ENCODE results near the gene S100A3.
"Not testable (repeated sequence)": the region's sequence is repeated elsewhere in the genome, so short reads cannot be mapped to it uniquely, and the experiment has no call there.

S100A3 gene

DNA sequence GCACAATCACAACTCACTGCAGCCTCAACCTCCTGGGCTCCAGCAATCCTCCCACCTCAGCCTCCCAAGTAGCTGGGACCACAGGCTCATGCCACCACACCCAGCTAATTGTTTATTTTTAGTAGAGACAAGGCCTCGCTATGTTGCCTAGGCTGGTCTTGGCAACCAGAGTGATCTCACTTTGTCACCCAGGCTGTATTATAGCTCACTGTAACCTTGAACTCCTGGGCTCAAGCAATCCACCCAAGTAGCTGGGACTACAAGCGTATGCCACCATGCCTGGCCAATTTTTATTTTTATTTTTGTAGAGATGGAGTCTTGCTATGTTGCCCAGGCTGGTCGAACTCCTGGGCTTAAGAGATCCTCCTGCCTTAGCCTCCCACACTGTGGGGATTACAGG, 13.0 kb upstream of the S100A3 start:
- not testable (repeated sequence) for H3K9me3 ChIP-seq (ENCODE audit: control insufficient read depth, low read length); H3K27me3 ChIP-seq (replicated peaks; ENCODE audit: control insufficient read depth, insufficient read depth, low read length, poor library complexity, severe bottlenecking); DNase-seq; H3K4me3 ChIP-seq (ENCODE audit: insufficient read depth, low read depth, low read length, poor library complexity, severe bottlenecking); H3K36me3 ChIP-seq (ENCODE audit: control insufficient read depth, insufficient read depth, low read length); H3K27ac ChIP-seq (ENCODE audit: insufficient read depth, low read length, poor library complexity, severe bottlenecking)
- H3K4me1 ChIP-seq (ENCODE audit: control insufficient read depth, insufficient read depth, low read length, poor library complexity, severe bottlenecking), result peaks cover 17% of the 10 kb centered on the region

- peaks cover 12% of the 10 kb centered on the region for H3K4me1 ChIP-seq (ENCODE audit: control insufficient read depth, insufficient read depth, low read length, poor library complexity, severe bottlenecking)
- H3K27ac ChIP-seq (ENCODE audit: insufficient read depth, low read length, poor library complexity, severe bottlenecking), result no peak overlapping the region
- no peak overlapping the region for H3K4me3 ChIP-seq (ENCODE audit: insufficient read depth, low read depth, low read length, poor library complexity, severe bottlenecking)
- no peaks in the 10 kb centered on the region for H3K9me3 ChIP-seq (ENCODE audit: control insufficient read depth, low read length)
- H3K27me3 ChIP-seq (replicated peaks; ENCODE audit: control insufficient read depth, insufficient read depth, low read length, poor library complexity, severe bottlenecking), result no peaks in the 10 kb centered on the region
- no peaks in the 10 kb centered on the region for H3K36me3 ChIP-seq (ENCODE audit: control insufficient read depth, insufficient read depth, low read length)
- DNase-seq, result no peak
Measured at GRCh38 chr1:153561466-153561985, 12.5 kb upstream of the S100A3 start.

DNA sequence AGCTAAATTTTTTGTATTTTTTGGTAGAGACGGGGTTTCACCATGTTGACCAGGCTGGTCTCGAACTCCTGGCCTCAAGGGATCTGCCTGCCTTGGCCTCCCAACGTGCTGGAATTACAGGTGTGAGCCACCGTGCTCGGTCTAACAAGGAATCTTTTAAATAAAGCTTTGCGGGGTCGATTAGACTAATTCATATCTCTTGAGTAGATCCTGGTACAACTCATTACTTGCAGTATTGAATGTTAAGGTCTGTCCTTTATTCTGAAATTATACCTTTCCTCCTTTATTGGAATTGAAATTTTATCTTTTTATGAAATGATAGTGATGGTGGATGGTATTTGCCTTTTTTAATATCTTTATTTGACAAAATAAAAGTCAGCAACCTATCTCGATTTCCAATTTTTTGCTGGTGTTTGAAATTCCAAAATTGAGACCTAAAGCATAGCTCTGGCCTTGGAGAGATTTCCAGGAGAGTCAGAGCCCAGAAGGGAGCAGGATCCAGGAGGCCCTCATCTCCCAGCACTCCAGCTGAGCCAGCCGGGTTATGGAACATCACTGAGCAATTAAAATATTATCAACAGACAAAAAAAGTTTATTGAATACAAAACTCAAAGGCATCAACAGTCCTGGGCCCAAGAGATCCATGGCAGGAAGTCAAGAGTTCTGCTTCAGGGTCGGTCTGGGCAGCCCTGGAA, 11.9 kb upstream of the S100A3 start:
- no peak for DNase-seq
- H3K4me3 ChIP-seq (ENCODE audit: insufficient read depth, low read depth, low read length, poor library complexity, severe bottlenecking), result no peak overlapping the region
- H3K27ac ChIP-seq (ENCODE audit: insufficient read depth, low read length, poor library complexity, severe bottlenecking), result no peak overlapping the region
- peaks cover 7% of the 10 kb centered on the region for H3K4me1 ChIP-seq (ENCODE audit: control insufficient read depth, insufficient read depth, low read length, poor library complexity, severe bottlenecking)
- H3K9me3 ChIP-seq (ENCODE audit: control insufficient read depth, low read length), result no peaks in the 10 kb centered on the region
- no peaks in the 10 kb centered on the region for H3K27me3 ChIP-seq (replicated peaks; ENCODE audit: control insufficient read depth, insufficient read depth, low read length, poor library complexity, severe bottlenecking)
- no peaks in the 10 kb centered on the region for H3K36me3 ChIP-seq (ENCODE audit: control insufficient read depth, insufficient read depth, low read length)

DNA sequence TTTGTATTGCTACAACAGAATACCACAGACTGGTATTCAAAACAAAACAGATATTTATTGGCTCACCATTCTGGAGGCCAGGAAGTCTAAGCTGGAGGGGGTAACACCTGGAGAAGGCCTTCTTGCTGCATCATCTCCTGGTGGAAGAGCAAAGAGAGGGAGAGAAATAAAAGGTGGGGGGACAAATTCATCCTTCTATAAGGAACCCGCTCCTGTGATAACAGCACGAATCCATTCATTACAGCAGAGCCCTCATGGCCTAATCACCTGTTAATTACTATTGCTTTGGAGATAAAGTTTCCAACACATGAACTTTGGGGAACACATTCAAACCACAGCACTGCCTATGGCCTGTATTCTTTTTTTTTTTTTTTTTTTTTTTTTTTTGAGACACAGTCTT, 11.2 kb upstream of the S100A3 start:
- H3K9me3 ChIP-seq (ENCODE audit: control insufficient read depth, low read length), result no peaks in the 10 kb centered on the region
- no peaks in the 10 kb centered on the region for H3K4me1 ChIP-seq (ENCODE audit: control insufficient read depth, insufficient read depth, low read length, poor library complexity, severe bottlenecking)
- H3K4me3 ChIP-seq (ENCODE audit: insufficient read depth, low read depth, low read length, poor library complexity, severe bottlenecking), result no peak overlapping the region
- H3K27ac ChIP-seq (ENCODE audit: insufficient read depth, low read length, poor library complexity, severe bottlenecking), result no peak overlapping the region
- H3K36me3 ChIP-seq (ENCODE audit: control insufficient read depth, insufficient read depth, low read length), result no peaks in the 10 kb centered on the region
- H3K27me3 ChIP-seq (replicated peaks; ENCODE audit: control insufficient read depth, insufficient read depth, low read length, poor library complexity, severe bottlenecking), result no peaks in the 10 kb centered on the region
- DNase-seq, result no peak

GRCh38 chr1:153557877-153558276, 8.8 kb upstream of the S100A3 start:
- no peaks in the 10 kb centered on the region for H3K9me3 ChIP-seq (ENCODE audit: control insufficient read depth, low read length)
- no peak for DNase-seq
- H3K27ac ChIP-seq (ENCODE audit: insufficient read depth, low read length, poor library complexity, severe bottlenecking), result no peak overlapping the region
- no peaks in the 10 kb centered on the region for H3K36me3 ChIP-seq (ENCODE audit: control insufficient read depth, insufficient read depth, low read length)
- H3K27me3 ChIP-seq (replicated peaks; ENCODE audit: control insufficient read depth, insufficient read depth, low read length, poor library complexity, severe bottlenecking), result no peaks in the 10 kb centered on the region
- H3K4me3 ChIP-seq (ENCODE audit: insufficient read depth, low read depth, low read length, poor library complexity, severe bottlenecking), result no peak overlapping the region
- H3K4me1 ChIP-seq (ENCODE audit: control insufficient read depth, insufficient read depth, low read length, poor library complexity, severe bottlenecking), result no peaks in the 10 kb centered on the region

- no peak for DNase-seq
- H3K36me3 ChIP-seq (ENCODE audit: control insufficient read depth, insufficient read depth, low read length), result no peaks in the 10 kb centered on the region
Measured at GRCh38 chr1:153556348-153556747, 7.3 kb upstream of the S100A3 start.

GRCh38 chr1:153553830-153554541, 4.9 kb upstream of the S100A3 start:
- H3K9me3 ChIP-seq (ENCODE audit: control insufficient read depth, low read length), result no peaks in the 10 kb centered on the region
- no peaks in the 10 kb centered on the region for H3K27me3 ChIP-seq (replicated peaks; ENCODE audit: control insufficient read depth, insufficient read depth, low read length, poor library complexity, severe bottlenecking)
- H3K27ac ChIP-seq (ENCODE audit: insufficient read depth, low read length, poor library complexity, severe bottlenecking), result no peak overlapping the region
- DNase-seq, result no peak
- no peak overlapping the region for H3K4me3 ChIP-seq (ENCODE audit: insufficient read depth, low read depth, low read length, poor library complexity, severe bottlenecking)
- H3K36me3 ChIP-seq (ENCODE audit: control insufficient read depth, insufficient read depth, low read length), result no peaks in the 10 kb centered on the region
- no peaks in the 10 kb centered on the region for H3K4me1 ChIP-seq (ENCODE audit: control insufficient read depth, insufficient read depth, low read length, poor library complexity, severe bottlenecking)

More at GRCh38 chr1:153556348-153556747, 7.3 kb upstream of the S100A3 start:
- Histone ChIP-seq H3K9me3 (ENCODE audit: control insufficient read depth, low read length) (no peaks in the 10 kb centered on the region), H3K27ac (ENCODE audit: insufficient read depth, low read length, poor library complexity, severe bottlenecking) (no peak overlapping the region), H3K27me3 (replicated peaks; ENCODE audit: control insufficient read depth, insufficient read depth, low read length, poor library complexity, severe bottlenecking) (no peaks in the 10 kb centered on the region), H3K4me1 (ENCODE audit: control insufficient read depth, insufficient read depth, low read length, poor library complexity, severe bottlenecking) (no peaks in the 10 kb centered on the region), H3K4me3 (ENCODE audit: insufficient read depth, low read depth, low read length, poor library complexity, severe bottlenecking) (no peak overlapping the region)

GRCh38 chr1:153553096-153553495, 4.0 kb upstream of the S100A3 start:
- no peak overlapping the region for H3K4me3 ChIP-seq (ENCODE audit: insufficient read depth, low read depth, low read length, poor library complexity, severe bottlenecking)
- no peak overlapping the region for H3K27ac ChIP-seq (ENCODE audit: insufficient read depth, low read length, poor library complexity, severe bottlenecking)
- H3K4me1 ChIP-seq (ENCODE audit: control insufficient read depth, insufficient read depth, low read length, poor library complexity, severe bottlenecking), result no peaks in the 10 kb centered on the region
- DNase-seq, result no peak
- no peaks in the 10 kb centered on the region for H3K9me3 ChIP-seq (ENCODE audit: control insufficient read depth, low read length)
- no peaks in the 10 kb centered on the region for H3K27me3 ChIP-seq (replicated peaks; ENCODE audit: control insufficient read depth, insufficient read depth, low read length, poor library complexity, severe bottlenecking)
- no peaks in the 10 kb centered on the region for H3K36me3 ChIP-seq (ENCODE audit: control insufficient read depth, insufficient read depth, low read length)

GRCh38 chr1:153552335-153552734, 3.3 kb upstream of the S100A3 start:
- Histone ChIP-seq H3K9me3 (ENCODE audit: control insufficient read depth, low read length) (no peaks in the 10 kb centered on the region), H3K27me3 (replicated peaks; ENCODE audit: control insufficient read depth, insufficient read depth, low read length, poor library complexity, severe bottlenecking) (no peaks in the 10 kb centered on the region), H3K4me1 (ENCODE audit: control insufficient read depth, insufficient read depth, low read length, poor library complexity, severe bottlenecking) (no peaks in the 10 kb centered on the region), H3K27ac (ENCODE audit: insufficient read depth, low read length, poor library complexity, severe bottlenecking) (no peak overlapping the region), H3K36me3 (ENCODE audit: control insufficient read depth, insufficient read depth, low read length) (no peaks in the 10 kb centered on the region), H3K4me3 (ENCODE audit: insufficient read depth, low read depth, low read length, poor library complexity, severe bottlenecking) (no peak overlapping the region)
- DNase-seq, result no peak

DNA sequence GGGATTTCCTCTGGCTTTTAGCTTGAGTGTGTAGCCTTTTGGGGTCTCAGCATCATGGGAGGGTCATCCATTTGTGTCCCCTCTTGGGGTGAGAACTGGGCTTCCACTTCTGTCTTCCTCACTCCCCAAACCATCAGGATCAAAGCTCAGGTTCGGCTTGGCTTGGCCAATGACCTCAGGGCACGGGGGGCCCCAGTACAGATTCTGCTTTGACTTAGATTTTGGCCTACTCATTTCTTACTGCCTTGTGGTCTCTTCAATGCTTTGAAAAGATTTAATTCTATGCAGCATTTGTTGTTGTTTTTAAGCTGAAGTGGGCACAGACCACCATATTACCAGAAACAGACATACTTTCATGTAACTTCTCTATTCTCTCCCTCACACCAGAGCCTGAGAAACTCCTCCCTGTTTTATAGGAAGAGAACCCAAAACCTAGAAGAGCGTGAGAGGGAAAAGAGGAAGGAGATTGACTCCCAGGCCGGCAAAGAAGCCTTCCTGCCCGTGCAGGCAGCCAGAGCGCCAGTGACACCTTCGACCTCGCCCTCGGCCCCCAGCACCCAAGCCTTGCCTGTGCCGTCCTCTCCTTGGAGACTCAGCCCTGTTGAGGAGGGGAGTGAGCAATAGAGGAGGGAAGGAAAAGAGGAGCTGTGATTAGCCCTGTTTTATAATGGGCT, 1.9 kb upstream of the S100A3 start:
- no peak for DNase-seq
- Histone ChIP-seq H3K4me3 (ENCODE audit: insufficient read depth, low read depth, low read length, poor library complexity, severe bottlenecking) (no peak overlapping the region), H3K27me3 (replicated peaks; ENCODE audit: control insufficient read depth, insufficient read depth, low read length, poor library complexity, severe bottlenecking) (no peaks in the 10 kb centered on the region)

More for the DNA sequence above, 1.9 kb upstream of the S100A3 start:
- Histone ChIP-seq H3K27ac (ENCODE audit: insufficient read depth, low read length, poor library complexity, severe bottlenecking) (no peak overlapping the region), H3K36me3 (ENCODE audit: control insufficient read depth, insufficient read depth, low read length) (no peaks in the 10 kb centered on the region), H3K4me1 (ENCODE audit: control insufficient read depth, insufficient read depth, low read length, poor library complexity, severe bottlenecking) (peaks cover 8% of the 10 kb centered on the region), H3K9me3 (ENCODE audit: control insufficient read depth, low read length) (no peaks in the 10 kb centered on the region)
